HEK293 (cell line): ENCODE data around the gene TMEM123.

Experiments
- CTCF ChIA-PET: fragments of 350-600 bp; formaldehyde crosslinking; extraction: SDS; loops from one replicate; lab custom pipeline; 2021; ENCODE audit warnings: antibody characterized with exemption; lab: Yijun Ruan, JAX
- POLR2A ChIA-PET: fragments of 300-600 bp; formaldehyde crosslinking; extraction: SDS; loops from one replicate; lab custom pipeline; 2020; ENCODE audit warnings: antibody characterized with exemption, inconsistent platforms; lab: Yijun Ruan, JAX
- H3K27ac ChIP-seq: fragments of 200-500 bp; sonication (Bioruptor generic); 2 replicates; pipeline ENCODE4 v1.5.1; 2014; ENCODE audit warnings: low read depth, low read length, control low read depth, inconsistent platforms; ENCODE audit errors: extremely low read depth
- H3K36me3 ChIP-seq, 2 experiments: fragments of 200-500 bp in 1 of 2; sonication (Bioruptor generic) in 1 of 2; 1 replicate in 1 of 2; 2 replicates in 1 of 2; pipeline ENCODE4 v1.5.1; 2014 to 2017; ENCODE audit warnings: inconsistent platforms in 2 of 2, low read length in 2 of 2; ENCODE audit not compliant: control insufficient read depth in 2 of 2, insufficient read depth in 1 of 2
- H3K4me1 ChIP-seq: fragments of 200-500 bp; sonication (Bioruptor generic); 2 replicates; pipeline ENCODE4 v1.5.1; 2014; ENCODE audit warnings: mild to moderate bottlenecking, low read length, inconsistent platforms; ENCODE audit not compliant: control insufficient read depth, insufficient read depth
- H3K4me3 ChIP-seq: 2 replicates; pipeline ENCODE4 v1.5.1; 2011; ENCODE audit warnings: low read depth, mild to moderate bottlenecking, control low read depth, low read length, moderate library complexity
- H3K9me3 ChIP-seq: fragments of 200-500 bp; sonication (Bioruptor generic); 2 replicates; pipeline ENCODE4 v1.5.1; 2014; ENCODE audit warnings: low read depth, low read length, inconsistent platforms; ENCODE audit not compliant: control insufficient read depth, insufficient read depth
- BCL6B ChIP-seq: fragments of 450-650 bp; formaldehyde crosslinking; IDR thresholded peaks from 2 replicates; pipeline ENCODE4 v1.5.1; 2017; ENCODE audit warnings: missing biosample characterization, missing genetic modification characterization
- GLIS2 ChIP-seq: fragments of 450-650 bp; formaldehyde crosslinking; IDR thresholded peaks from 2 replicates; pipeline ENCODE4 v1.5.1; 2016; ENCODE audit warnings: missing biosample characterization, missing genetic modification characterization
- HOXD13 ChIP-seq: sonication (generic); formaldehyde crosslinking; IDR thresholded peaks from 2 replicates; pipeline ENCODE4 v1.8.0; 2022; ENCODE audit warnings: missing genetic modification reagents, borderline replicate concordance
- KLF9 ChIP-seq: fragments of 450-650 bp; formaldehyde crosslinking; IDR thresholded peaks from 2 replicates; pipeline ENCODE4 v1.5.1; 2016; ENCODE audit warnings: missing biosample characterization, missing genetic modification characterization, low read depth
- MYNN ChIP-seq: fragments of 450-650 bp; formaldehyde crosslinking; IDR thresholded peaks from 2 replicates; pipeline ENCODE4 v1.5.1; 2016; ENCODE audit warnings: missing biosample characterization, missing genetic modification characterization, borderline replicate concordance
- OSR2 ChIP-seq: fragments of 450-650 bp; formaldehyde crosslinking; IDR thresholded peaks from 2 replicates; pipeline ENCODE4 v1.5.1; 2016; ENCODE audit warnings: missing biosample characterization, missing genetic modification characterization
- PBX3 ChIP-seq: sonication (generic); formaldehyde crosslinking; IDR thresholded peaks from 2 replicates; pipeline ENCODE4 v1.8.1; 2022; ENCODE audit warnings: mild to moderate bottlenecking, moderate library complexity, missing genetic modification reagents
- PRDM2 ChIP-seq: fragments of 450-650 bp; formaldehyde crosslinking; IDR thresholded peaks from 2 replicates; pipeline ENCODE4 v1.5.1; 2016; ENCODE audit warnings: missing biosample characterization, missing genetic modification characterization, borderline replicate concordance
- SALL2 ChIP-seq: fragments of 450-650 bp; formaldehyde crosslinking; IDR thresholded peaks from 2 replicates; pipeline ENCODE4 v1.5.0; 2017; ENCODE audit warnings: missing biosample characterization, mild to moderate bottlenecking, missing genetic modification characterization, borderline replicate concordance
- SP7 ChIP-seq: fragments of 450-650 bp; formaldehyde crosslinking; IDR thresholded peaks from 2 replicates; pipeline ENCODE4 v1.5.1; 2016; ENCODE audit warnings: missing biosample characterization, missing genetic modification characterization
- TCF7L2 ChIP-seq: IDR thresholded peaks from 2 replicates; pipeline ENCODE4 v1.6.1; 2011; ENCODE audit warnings: low read depth, mild to moderate bottlenecking, inconsistent platforms, low read length, moderate library complexity, borderline replicate concordance
- ZIC2 ChIP-seq: fragments of 450-650 bp; formaldehyde crosslinking; IDR thresholded peaks from 2 replicates; pipeline ENCODE4 v1.5.1; 2016; ENCODE audit warnings: missing biosample characterization, missing genetic modification characterization
- ZNF146 ChIP-seq: fragments of 450-650 bp; formaldehyde crosslinking; IDR thresholded peaks from 2 replicates; pipeline ENCODE4 v1.5.1; 2016; ENCODE audit warnings: missing biosample characterization, missing genetic modification characterization
- ZNF148 ChIP-seq: fragments of 450-650 bp; formaldehyde crosslinking; IDR thresholded peaks from 2 replicates; pipeline ENCODE4 v1.5.0; 2017; ENCODE audit warnings: missing biosample characterization, missing genetic modification characterization, borderline replicate concordance
- ZNF175 ChIP-seq: fragments of 450-650 bp; formaldehyde crosslinking; IDR thresholded peaks from 2 replicates; pipeline ENCODE4 v1.5.1; 2016; ENCODE audit warnings: missing biosample characterization, missing genetic modification characterization
- ZNF221 ChIP-seq: fragments of 450-650 bp; formaldehyde crosslinking; IDR thresholded peaks from 2 replicates; pipeline ENCODE4 v1.5.1; 2017; ENCODE audit warnings: missing biosample characterization, missing genetic modification characterization, borderline replicate concordance
- ZNF23 ChIP-seq: fragments of 450-650 bp; formaldehyde crosslinking; IDR thresholded peaks from 2 replicates; pipeline ENCODE4 v1.5.1; 2016; ENCODE audit warnings: missing biosample characterization, missing genetic modification characterization, borderline replicate concordance
- ZNF239 ChIP-seq: fragments of 450-650 bp; formaldehyde crosslinking; IDR thresholded peaks from 2 replicates; pipeline ENCODE4 v1.5.1; 2016; ENCODE audit warnings: missing biosample characterization, missing genetic modification characterization
- ZNF266 ChIP-seq: fragments of 450-650 bp; formaldehyde crosslinking; IDR thresholded peaks from 2 replicates; pipeline ENCODE4 v1.5.1; 2016; ENCODE audit warnings: missing biosample characterization, missing genetic modification characterization, low read depth
- ZNF488 ChIP-seq: fragments of 450-650 bp; formaldehyde crosslinking; IDR thresholded peaks from 2 replicates; pipeline ENCODE4 v1.5.1; 2016; ENCODE audit warnings: missing biosample characterization, missing genetic modification characterization
- ZNF658 ChIP-seq: fragments of 450-650 bp; formaldehyde crosslinking; IDR thresholded peaks from 2 replicates; pipeline ENCODE4; 2016; ENCODE audit warnings: missing biosample characterization, missing genetic modification characterization
- ZSCAN30 ChIP-seq: fragments of 450-650 bp; IDR thresholded peaks from 2 replicates; pipeline ENCODE4 v1.5.1; 2018; ENCODE audit warnings: missing biosample characterization, mild to moderate bottlenecking, missing genetic modification characterization, moderate library complexity

The TMEM123 gene

GRCh38 chr11:102486584-102486983 lies 34.0 kb upstream of the TMEM123 start (continued):
- TF ChIP-seq ZNF148 (tag by site-specific recombination) (no peak), PBX3 (CRISPR knock-in tag) (no peak), ZSCAN30 (tag by site-specific recombination) (no peak), HOXD13 (CRISPR knock-in tag) (no peak), ZNF658 (tag by site-specific recombination) (no peak)

- ChIA-PET CTCF (interaction anchor here (1.0 kb wide), 1 partner anchor 182 kb away, joined by 3 read pairs; no protein-coding TSS in a partner anchor), POLR2A (no interaction called here)
- no peaks in the 10 kb centered on the region for H3K4me1 ChIP-seq
- TF ChIP-seq BCL6B (tag by site-specific recombination) = no peak
- no peak for TF ChIP-seq MYNN (tag by site-specific recombination)
- no peak for TF ChIP-seq ZNF23 (tag by site-specific recombination)
- TF ChIP-seq SALL2 (tag by site-specific recombination) = no peak
- TF ChIP-seq ZNF175 (tag by site-specific recombination) = no peak
- TF ChIP-seq TCF7L2 = no peak
- TF ChIP-seq GLIS2 (tag by site-specific recombination) = no peak
- no peak for TF ChIP-seq ZNF221
- no peak for TF ChIP-seq KLF9
- TF ChIP-seq ZNF488 (tag by site-specific recombination) = no peak
- TF ChIP-seq ZIC2 = no peak
- TF ChIP-seq SP7 (tag by site-specific recombination) = no peak
- TF ChIP-seq OSR2 (tag by site-specific recombination) = no peak
- TF ChIP-seq ZNF239 (tag by site-specific recombination) = no peak
- TF ChIP-seq PRDM2 (tag by site-specific recombination) = no peak
- no peak for TF ChIP-seq ZNF266 (tag by site-specific recombination)
- TF ChIP-seq ZNF146 = no peak
- H3K9me3 ChIP-seq = no peaks in the 10 kb centered on the region
- H3K27ac ChIP-seq = no peak overlapping the region
- H3K36me3 ChIP-seq = no peaks in the 10 kb centered on the region
- H3K4me3 ChIP-seq = no peak overlapping the region
Measured at GRCh38 chr11:102485095-102485722, 32.6 kb upstream of the TMEM123 start.
